Mesothelial cell of epicardium (in vitro differentiated cells): Measurements from ENCODE around the gene CEP112. TPM values are rescaled to one million over a fixed set of nuclear protein-coding genes. Genes with fewer than 3 reads are reported as not detected.

Source experiments
- DNase-seq, 2 experiments: peaks; one replicate each; pipeline ENCODE4 v3.0.0; 2021; ENCODE audit warnings: low spot score in 2 of 2; ENCODE audit not compliant: unreplicated experiment in 2 of 2
- H3K27ac Mint-ChIP-seq: 2 replicates; pipeline ENCODE4 v1.8.0; 2021; ENCODE audit warnings: mixed read lengths
- H3K27me3 Mint-ChIP-seq: 2 replicates; pipeline ENCODE4 v1.8.0; 2021; ENCODE audit warnings: low read depth, mixed read lengths
- H3K36me3 Mint-ChIP-seq: 2 replicates; pipeline ENCODE4 v1.8.0; 2021; ENCODE audit warnings: mixed read lengths
- H3K4me1 Mint-ChIP-seq: 2 replicates; pipeline ENCODE4 v1.8.0; 2021; ENCODE audit warnings: mixed read lengths
- H3K4me3 Mint-ChIP-seq: 2 replicates; pipeline ENCODE4 v1.8.0; 2021; ENCODE audit warnings: mild to moderate bottlenecking, moderate library complexity, mixed read lengths
- H3K9me3 Mint-ChIP-seq: 2 replicates; pipeline ENCODE4 v1.8.0; 2021; ENCODE audit warnings: mixed read lengths
- CTCF ChIP-seq: fragments of 200-600 bp; sonication (generic); IDR thresholded peaks from one replicate; pipeline ENCODE4 v1.5.0; 2021; ENCODE audit warnings: antibody characterized with exemption; ENCODE audit not compliant: unreplicated experiment
- total RNA-seq: library from RNA; stranded (reverse); gene quantifications from 3 replicates; pipeline ENCODE4 v1.2.1, GENCODE V29; 2021

Gene CEP112
- total RNA-seq, 1 donor from 2014 or later: 24.0 TPM

DNA sequence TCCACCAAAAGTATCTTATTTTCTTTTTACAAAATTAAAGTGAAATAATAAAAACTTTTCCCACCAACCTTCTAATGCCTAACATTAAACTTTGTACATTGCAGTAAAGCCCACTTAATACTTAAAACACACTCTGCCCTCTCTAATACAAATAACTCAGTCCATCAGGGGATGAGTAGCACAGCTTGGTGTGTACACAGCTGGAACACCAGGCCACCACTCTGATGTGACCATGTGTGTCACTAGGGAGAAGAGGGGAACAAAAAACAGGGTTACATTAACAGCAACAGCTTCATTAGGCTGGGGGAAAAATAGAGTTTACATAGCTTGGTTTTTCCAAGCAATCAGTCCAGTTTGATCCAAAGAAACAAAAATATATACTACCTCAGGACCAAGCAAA lies 295.0 kb downstream of the CEP112 start:
- no peak overlapping the region for H3K4me3 Mint-ChIP-seq
- H3K27me3 Mint-ChIP-seq: no peaks in the 10 kb centered on the region
- DNase-seq: no peak
- no peaks in the 10 kb centered on the region for H3K9me3 Mint-ChIP-seq
- H3K36me3 Mint-ChIP-seq: no peaks in the 10 kb centered on the region
- H3K4me1 Mint-ChIP-seq: peaks cover under 1% of the 10 kb centered on the region
- H3K27ac Mint-ChIP-seq: no peak overlapping the region
- TF ChIP-seq CTCF: no peak

DNA sequence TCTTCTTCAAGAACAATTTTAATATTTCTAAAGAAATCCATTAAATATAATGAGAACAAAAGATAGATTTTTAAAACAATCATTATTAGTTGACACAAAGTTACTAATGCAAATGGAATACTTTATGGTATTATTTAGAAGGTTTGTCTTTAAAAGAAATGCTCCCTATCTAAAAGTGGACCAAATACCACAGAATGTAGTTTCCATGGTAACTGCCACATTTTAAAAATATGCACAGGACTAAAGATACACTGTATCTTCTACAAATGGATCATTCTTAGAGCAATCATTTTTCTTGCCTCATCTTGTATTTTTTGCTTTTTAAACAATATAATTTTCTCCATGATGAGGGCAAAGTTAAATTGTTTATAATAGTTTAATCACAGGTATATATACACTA lies 296.0 kb downstream of the CEP112 start:
- no peak overlapping the region for H3K27ac Mint-ChIP-seq
- H3K27me3 Mint-ChIP-seq: no peaks in the 10 kb centered on the region
- no peak for DNase-seq
- no peak for TF ChIP-seq CTCF
- H3K4me1 Mint-ChIP-seq: peaks cover 7% of the 10 kb centered on the region
- no peak overlapping the region for H3K4me3 Mint-ChIP-seq
- no peaks in the 10 kb centered on the region for H3K36me3 Mint-ChIP-seq
- no peaks in the 10 kb centered on the region for H3K9me3 Mint-ChIP-seq

DNA sequence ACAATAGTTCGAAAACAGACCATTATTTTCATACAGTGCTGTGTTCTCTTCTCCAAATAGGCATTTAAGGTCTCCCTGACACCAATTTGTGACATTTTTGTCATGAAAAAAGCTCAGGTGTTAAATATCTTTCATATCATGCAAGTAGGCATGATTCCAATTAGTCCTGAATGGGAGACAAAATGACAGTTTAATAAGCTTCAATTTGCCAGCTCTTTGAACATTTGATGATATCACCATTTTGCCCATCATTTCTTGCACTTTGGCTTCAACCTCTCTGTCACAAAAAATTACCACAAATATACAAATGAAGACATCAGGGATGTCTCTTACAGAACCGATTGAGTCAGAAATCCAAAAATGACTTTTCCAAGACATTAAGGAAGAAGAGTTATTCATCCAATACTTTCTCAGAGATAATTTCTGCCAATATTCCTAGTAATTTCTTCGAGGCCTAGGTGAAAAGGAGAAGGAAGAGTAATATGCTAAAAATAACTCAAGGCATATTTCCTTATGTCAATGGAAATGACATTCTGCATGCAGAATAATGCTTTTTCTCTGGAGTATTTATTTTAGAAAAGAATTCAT lies 298.1 kb downstream of the CEP112 start:
- no peaks in the 10 kb centered on the region for H3K36me3 Mint-ChIP-seq
- H3K27ac Mint-ChIP-seq: no peak overlapping the region
- TF ChIP-seq CTCF: no peak
- no peak for DNase-seq
- peaks cover 7% of the 10 kb centered on the region for H3K4me1 Mint-ChIP-seq
- no peaks in the 10 kb centered on the region for H3K9me3 Mint-ChIP-seq
- H3K27me3 Mint-ChIP-seq: no peaks in the 10 kb centered on the region
- H3K4me3 Mint-ChIP-seq: no peak overlapping the region

DNA sequence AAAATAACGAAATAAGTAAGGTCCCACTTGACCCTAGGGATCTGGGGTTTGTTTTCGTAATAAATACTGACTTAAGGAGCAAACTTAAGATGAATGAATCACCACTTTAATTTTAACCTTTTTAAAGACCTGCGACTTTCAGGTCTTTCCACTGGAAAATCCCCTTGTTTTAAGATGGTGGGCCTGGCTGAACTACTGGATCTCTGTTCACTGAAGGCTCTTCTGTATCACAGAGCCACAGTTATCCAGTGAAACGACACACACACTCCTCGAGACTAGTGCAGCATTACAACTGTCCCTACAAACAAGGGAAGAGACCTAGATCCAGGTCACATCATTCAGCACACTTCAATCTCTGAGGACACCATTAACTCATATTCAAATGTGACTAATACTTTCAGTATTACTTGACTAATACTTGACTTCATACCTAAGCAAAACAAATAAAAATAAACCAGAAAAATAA lies 299.0 kb downstream of the CEP112 start:
- H3K4me3 Mint-ChIP-seq: no peak overlapping the region
- no peak for TF ChIP-seq CTCF
- H3K27me3 Mint-ChIP-seq: no peaks in the 10 kb centered on the region
- DNase-seq: no peak
- H3K4me1 Mint-ChIP-seq: peaks cover 11% of the 10 kb centered on the region
- no peaks in the 10 kb centered on the region for H3K9me3 Mint-ChIP-seq
- H3K27ac Mint-ChIP-seq: no peak overlapping the region
- H3K36me3 Mint-ChIP-seq: no peaks in the 10 kb centered on the region

- Mint-ChIP-seq H3K36me3 (no peaks in the 10 kb centered on the region), H3K4me1 (peaks cover 23% of the 10 kb centered on the region), H3K27me3 (no peaks in the 10 kb centered on the region), H3K27ac (no peak overlapping the region), H3K9me3 (no peaks in the 10 kb centered on the region), H3K4me3 (no peak overlapping the region)
- DNase-seq: no peak
- no peak for TF ChIP-seq CTCF
Observed at GRCh38 chr17:65891231-65891735, 300.6 kb downstream of the CEP112 start.
